Measurements from ENCODE around the gene GGA1. TPM values are rescaled to one million over a fixed set of nuclear protein-coding genes. Genes with fewer than 3 reads are reported as not detected.
"Not testable (repeated sequence)": the region's sequence is repeated elsewhere in the genome, so short reads cannot be mapped to it uniquely, and the experiment has no call there.

GGA1 gene
- total RNA-seq, 4 donors from 2014 or later: 28.7 to 50.7 (median 33.9) TPM

GRCh38 chr22:37647317-37647716 lies 38.7 kb downstream of the GGA1 start:
- no peak for ATAC-seq (ENCODE audit: low FRiP score)
- no peak for DNase-seq (ENCODE audit: low spot score)
- no peak for TF ChIP-seq CTCF (IDR thresholded peaks at IDR 0.05)

GRCh38 chr22:37647928-37648327 lies 39.3 kb downstream of the GGA1 start:
- no peak for TF ChIP-seq CTCF (IDR thresholded peaks at IDR 0.05)
- no peak for ATAC-seq (ENCODE audit: low FRiP score)
- no peak for DNase-seq (ENCODE audit: low spot score)

DNA sequence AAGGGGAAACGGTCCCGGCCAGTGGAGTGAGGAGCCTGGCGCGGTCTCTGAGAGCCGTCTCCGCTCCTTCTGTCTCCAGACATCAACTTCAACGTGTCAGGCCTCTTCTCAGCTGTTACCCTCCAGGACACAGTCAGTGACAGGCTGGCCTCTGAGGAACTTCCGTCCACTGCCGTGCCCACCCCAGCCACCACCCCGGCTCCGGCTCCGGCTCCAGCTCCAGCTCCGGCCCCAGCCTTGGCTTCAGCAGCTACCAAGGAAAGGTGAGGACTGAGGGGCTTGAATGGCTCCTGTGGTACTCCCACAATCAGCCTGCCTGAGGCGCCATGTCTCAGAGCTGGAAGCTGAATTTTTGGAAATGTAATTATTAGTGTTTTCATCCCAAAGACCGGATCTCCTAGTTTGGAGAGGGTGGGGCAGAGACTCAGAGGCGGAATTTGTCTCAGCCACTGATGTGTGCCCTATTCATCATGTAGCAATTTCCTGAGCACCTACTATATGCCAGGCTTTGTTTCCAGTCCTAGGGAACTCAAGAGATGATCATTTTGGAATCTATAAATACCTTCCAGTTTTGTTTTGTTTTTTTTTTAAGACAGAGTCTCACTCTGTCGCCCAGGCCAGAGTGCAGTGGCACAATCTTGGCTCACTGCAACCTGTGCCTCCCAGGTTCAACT lies 42.0 kb downstream of the GGA1 start:
- TF ChIP-seq CTCF (IDR thresholded peaks at IDR 0.05): no peak
- DNase-seq (ENCODE audit: low spot score) (no peak), ATAC-seq (ENCODE audit: low FRiP score) (no peak)

DNA sequence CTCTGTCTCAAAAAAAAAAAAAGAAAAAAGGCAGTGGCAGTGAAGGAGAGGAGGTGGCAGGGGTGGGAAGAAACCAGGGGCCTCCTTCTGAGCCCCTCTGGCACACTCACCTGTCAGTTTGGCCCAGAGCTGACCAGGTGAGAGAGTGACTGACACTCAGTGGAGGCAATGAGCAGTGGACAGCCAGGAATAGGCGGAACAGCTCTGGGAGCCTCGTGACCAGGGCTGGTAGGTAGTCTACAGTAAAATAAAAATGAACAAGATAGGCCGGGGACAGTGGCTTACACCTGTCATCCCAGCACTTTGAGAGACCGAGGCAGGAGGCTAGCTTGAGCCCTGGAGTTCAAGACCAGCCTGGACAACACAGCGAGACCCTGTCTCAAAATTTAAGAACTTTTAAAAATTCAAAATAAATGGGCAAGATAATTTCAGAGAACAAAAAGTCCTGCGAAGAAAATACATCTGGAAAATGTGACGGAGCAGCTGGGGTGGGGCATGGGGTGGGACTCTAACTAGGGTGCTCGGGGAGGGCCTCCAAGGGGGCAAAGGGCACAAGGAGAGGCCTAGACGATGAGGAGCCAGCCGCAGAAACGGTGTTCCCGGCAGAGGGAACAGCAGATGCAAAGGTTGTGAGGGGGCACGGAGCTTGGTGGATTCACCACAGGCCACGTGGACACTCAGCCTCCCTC lies 46.1 kb downstream of the GGA1 start:
- ATAC-seq (ENCODE audit: low FRiP score) (no peak), DNase-seq (ENCODE audit: low spot score) (no peak)
- TF ChIP-seq CTCF (IDR thresholded peaks at IDR 0.05): no peak

DNA sequence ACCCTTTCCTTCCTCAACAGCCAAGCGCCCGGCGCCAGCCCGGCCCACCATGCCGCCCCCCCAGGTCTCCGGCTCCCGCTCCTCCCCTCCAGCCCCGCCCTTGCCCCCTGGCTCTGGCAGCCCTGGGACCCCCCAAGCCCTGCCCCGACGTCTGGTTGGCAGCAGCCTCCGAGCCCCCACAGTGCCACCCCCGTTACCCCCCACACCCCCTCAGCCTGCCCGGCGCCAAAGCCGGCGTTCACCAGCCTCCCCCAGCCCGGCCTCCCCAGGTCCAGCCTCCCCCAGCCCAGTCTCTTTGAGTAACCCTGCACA lies 46.6 kb downstream of the GGA1 start:
- TF ChIP-seq CTCF (IDR thresholded peaks at IDR 0.05): no peak
- DNase-seq (ENCODE audit: low spot score) (no peak), ATAC-seq (ENCODE audit: low FRiP score) (no peak)

DNA sequence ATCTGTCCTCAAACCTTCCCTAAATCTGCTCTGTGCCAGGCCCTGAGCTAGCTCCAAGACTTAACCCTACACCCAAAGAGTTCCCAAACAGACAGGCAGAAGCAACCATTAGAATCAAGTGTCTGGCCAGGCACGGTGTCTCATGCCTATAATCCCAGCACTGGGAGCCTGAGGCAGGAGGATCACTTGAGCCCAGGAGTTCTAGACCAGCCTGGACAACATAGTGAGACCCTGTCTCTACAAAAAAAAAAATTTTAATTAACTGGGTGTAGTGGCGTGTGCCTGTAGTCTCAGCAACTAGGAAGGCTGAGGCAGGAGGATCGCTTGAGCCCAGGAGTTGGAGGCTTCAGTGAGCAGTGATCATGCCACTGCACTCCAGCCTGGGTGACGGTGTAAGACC lies 47.9 kb downstream of the GGA1 start:
- DNase-seq (ENCODE audit: low spot score); ATAC-seq (ENCODE audit: low FRiP score): not testable (repeated sequence)

DNA sequence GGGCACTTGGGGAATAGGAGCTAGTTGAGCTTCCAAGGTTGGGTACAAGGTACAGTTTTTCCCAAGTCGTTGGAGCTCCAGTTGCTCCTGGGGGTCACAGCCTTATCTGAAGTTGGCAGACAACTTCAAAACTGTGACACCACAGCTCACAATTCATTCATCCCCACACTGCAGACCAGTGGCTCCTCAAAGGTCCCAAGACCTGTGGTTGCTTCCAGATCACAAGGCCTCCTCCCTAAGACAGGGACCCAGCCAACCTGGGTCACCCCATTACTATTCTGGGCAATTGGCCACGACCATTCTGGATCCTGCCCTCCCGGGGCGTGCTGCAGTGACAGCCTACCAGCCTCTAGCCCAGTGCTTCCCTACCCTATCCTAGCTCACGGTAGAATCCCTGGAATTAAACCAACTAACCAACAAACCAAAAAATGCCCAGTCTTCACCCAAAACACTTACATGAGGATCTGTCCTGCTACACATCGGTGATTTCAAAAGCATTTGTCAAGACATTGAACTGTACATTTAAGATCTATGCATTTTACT lies 49.0 kb downstream of the GGA1 start:
- no peak for TF ChIP-seq CTCF (IDR thresholded peaks at IDR 0.05)
- ATAC-seq (ENCODE audit: low FRiP score) (no peak), DNase-seq (ENCODE audit: low spot score) (no peak)
